Upper lobe of right lung (tissue), 1 donor: ENCODE data around the gene BPIFB6. TPM values are rescaled to one million over a fixed set of nuclear protein-coding genes. Genes with fewer than 3 reads are reported as not detected.

Source experiments
- ATAC-seq: fragments of 200-7000 bp; cut with Tn5 transposase; one replicate; pipeline ENCODE4 v1.9.1; 2020; ENCODE audit warnings: mild to moderate bottlenecking, moderate library complexity
- DNase-seq: peaks from one replicate; pipeline ENCODE4 v3.0.0-alpha.2; 2020
- H3K27ac ChIP-seq: fragments of 200-600 bp; one replicate; pipeline ENCODE4 v1.8.0; 2022
- H3K27me3 ChIP-seq: fragments of 200-600 bp; one replicate; pipeline ENCODE4 v1.8.0; 2022; ENCODE audit warnings: mild to moderate bottlenecking
- H3K36me3 ChIP-seq: fragments of 200-600 bp; one replicate; pipeline ENCODE4 v1.8.0; 2022
- H3K4me1 ChIP-seq: fragments of 200-600 bp; one replicate; pipeline ENCODE4 v1.8.0; 2022
- H3K4me3 ChIP-seq: fragments of 200-600 bp; one replicate; pipeline ENCODE4 v1.8.0; 2022; ENCODE audit warnings: mild to moderate bottlenecking
- H3K9me3 ChIP-seq: fragments of 200-600 bp; one replicate; pipeline ENCODE4 v1.8.0; 2022
- intact Hi-C: fragments of 100-400 bp; cut with DNase I; formaldehyde crosslinking; loops from one replicate; pipeline ENCODE4 v1.11.0; 2022
- total RNA-seq: library from RNA; stranded (reverse); fragmentation: NEBNext Ultra II Directional; extraction: Animal tissue kit (Norgen Biotek cat#: 25700); gene quantifications from one replicate; pipeline ENCODE4 v1.2.1, GENCODE V29; 2021
- TF ChIP-seq, protein P1 (sequence below): fragments of 200-600 bp; IDR thresholded peaks from one replicate; pipeline ENCODE4 v1.8.0; 2022; ENCODE audit warnings: antibody characterized with exemption
- donor health status: DM: no; HTN: yes; CAD: no; lungs with severe emphysema.

Gene BPIFB6
- total RNA-seq, 1 donor from 2014 or later = not detected

DNA sequence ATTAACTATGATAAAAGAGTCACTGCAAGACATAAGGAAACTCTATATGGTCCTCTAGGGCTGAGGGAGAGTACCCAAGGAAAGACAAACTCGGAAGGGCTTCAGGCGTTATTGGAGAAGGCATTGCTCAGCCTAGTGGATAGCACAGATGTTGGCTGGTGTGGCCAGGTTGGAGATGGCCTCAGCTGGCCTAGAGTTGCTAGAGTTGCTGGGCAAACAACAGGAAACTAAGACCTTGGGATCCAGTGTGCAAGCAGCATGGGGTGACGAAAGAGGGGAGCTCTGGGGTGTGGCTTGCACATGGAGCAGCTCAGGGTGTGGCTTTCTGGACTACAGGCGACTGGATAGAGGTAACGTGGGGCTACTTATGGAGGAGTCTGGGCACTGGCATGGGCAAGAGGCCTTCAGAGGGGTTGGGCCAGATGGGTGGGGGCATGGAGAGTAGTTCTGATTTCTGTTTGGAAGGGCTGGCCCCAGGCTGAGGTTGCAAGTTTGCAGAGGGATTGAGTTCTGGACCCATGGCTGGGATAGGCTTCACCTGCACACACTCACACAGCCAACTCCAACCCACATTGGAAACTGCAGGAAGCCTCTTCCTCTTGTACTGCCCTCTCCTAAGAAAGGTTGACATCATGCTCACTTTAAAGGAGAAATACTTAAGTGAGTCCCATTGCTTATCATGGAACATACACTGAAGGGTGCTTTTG lies 5.2 kb upstream of the BPIFB6 start:
- H3K36me3 ChIP-seq = no peaks in the 10 kb centered on the region
- no peak overlapping the region for H3K27ac ChIP-seq
- no peaks in the 10 kb centered on the region for H3K4me1 ChIP-seq
- intact Hi-C loops = no loop called here
- H3K27me3 ChIP-seq = no peaks in the 10 kb centered on the region
- no peak overlapping the region for H3K4me3 ChIP-seq
- ATAC-seq (no peak), DNase-seq (no peak)
- TF ChIP-seq, protein P1, sequence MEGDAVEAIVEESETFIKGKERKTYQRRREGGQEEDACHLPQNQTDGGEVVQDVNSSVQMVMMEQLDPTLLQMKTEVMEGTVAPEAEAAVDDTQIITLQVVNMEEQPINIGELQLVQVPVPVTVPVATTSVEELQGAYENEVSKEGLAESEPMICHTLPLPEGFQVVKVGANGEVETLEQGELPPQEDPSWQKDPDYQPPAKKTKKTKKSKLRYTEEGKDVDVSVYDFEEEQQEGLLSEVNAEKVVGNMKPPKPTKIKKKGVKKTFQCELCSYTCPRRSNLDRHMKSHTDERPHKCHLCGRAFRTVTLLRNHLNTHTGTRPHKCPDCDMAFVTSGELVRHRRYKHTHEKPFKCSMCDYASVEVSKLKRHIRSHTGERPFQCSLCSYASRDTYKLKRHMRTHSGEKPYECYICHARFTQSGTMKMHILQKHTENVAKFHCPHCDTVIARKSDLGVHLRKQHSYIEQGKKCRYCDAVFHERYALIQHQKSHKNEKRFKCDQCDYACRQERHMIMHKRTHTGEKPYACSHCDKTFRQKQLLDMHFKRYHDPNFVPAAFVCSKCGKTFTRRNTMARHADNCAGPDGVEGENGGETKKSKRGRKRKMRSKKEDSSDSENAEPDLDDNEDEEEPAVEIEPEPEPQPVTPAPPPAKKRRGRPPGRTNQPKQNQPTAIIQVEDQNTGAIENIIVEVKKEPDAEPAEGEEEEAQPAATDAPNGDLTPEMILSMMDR = no peak
- H3K9me3 ChIP-seq = no peaks in the 10 kb centered on the region

DNA sequence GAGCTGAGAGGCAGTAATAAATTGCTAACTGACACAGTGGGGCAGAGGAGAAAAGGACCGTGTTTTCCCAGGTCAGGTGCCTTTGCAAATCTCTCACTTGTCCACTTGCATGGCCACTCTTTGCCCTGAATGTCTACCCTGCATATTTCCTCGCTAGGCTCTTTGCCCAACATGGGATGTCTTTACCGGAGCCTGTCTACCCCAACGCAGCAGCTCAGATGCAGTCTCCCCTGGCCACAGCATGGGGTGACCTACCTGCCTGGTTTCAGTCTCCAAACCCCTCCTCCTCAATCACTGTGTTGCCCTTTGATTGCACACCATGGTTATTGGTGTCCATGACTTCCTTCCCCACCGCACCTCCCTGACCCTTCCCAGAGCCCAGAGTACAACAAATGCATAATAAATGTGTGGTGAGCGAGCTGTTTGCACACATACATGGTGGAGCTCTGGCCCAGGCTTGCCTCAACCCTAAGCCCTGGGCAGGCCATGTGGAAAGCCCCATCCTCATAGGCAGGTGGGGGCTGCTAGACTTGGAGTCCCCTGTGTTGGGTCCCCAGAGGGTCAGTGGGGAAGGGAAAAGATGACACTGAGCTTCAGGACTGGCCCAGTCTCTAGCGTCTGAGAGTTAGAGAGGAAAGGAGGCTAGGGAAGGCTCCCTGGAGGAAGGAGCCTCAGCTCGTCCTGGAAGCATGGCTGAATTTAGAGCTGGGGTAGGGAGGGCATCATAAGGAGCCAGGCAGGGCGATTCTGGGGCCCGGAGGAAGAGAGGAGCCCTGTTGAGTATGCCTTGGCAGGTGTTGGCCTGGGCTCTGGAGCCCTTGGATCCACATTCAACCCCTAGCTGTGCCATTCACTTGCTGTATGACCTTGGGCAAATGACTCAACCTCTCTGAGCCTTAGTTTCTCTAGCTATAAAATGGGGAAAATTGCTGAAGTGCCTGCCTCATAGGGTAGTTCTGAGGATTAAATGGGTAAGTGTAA lies 4.4 kb upstream of the BPIFB6 start:
- TF ChIP-seq, protein P1 = no peak
- no peaks in the 10 kb centered on the region for H3K9me3 ChIP-seq
- no peaks in the 10 kb centered on the region for H3K36me3 ChIP-seq
- H3K4me1 ChIP-seq = no peaks in the 10 kb centered on the region
- no peak overlapping the region for H3K4me3 ChIP-seq
- no peak for DNase-seq
- H3K27me3 ChIP-seq = no peaks in the 10 kb centered on the region
- H3K27ac ChIP-seq = no peak overlapping the region
- no peak for ATAC-seq
- intact Hi-C loops = no loop called here

DNA sequence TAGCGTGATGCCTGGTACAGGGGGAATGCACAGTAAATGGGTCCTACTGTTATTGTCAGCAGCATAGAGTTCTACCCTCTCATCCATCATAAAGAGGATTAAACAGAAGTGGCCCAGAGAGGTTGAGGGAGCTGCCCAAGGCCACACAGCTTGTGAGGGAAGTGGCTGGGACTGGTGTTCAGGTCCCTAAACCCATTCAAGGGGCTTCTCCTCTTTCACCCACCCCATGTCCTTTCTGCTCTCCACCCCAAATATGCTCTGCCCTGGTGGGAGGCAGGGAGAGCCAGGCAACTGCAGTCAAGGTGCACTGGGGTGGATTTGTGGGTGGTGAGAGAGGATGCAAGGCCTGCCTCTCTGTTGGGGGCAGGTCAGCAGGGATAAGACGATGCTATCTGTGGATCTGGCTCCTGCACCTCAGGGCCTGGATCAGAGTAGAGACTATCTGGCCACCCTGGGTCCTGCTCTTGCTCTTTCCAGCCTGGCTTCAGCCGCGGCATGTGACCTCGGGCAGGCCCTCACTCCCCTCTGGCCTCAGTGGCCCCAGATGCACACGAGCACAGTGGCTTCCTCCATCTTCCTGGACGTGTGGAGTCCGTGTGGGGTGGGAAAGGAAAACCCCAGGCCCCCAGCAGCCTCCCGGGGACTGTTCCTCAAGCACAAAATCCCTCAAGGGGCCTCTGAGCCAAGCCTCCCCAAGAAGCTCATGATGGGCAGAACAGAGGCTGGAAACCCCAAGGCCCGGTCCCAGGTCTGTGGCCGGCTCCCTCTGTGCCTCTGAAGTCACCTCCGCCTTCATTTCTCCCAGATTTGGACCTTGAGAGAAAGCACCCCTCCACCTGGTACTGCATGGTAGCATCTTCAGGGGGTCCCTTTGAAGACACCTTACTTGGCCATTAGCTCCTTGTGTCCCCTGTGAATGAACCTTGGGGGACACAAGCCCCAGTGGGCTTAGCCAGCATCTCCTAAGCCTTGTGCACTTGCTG lies 3.4 kb upstream of the BPIFB6 start:
- TF ChIP-seq, protein P1 = no peak
- no peak overlapping the region for H3K4me3 ChIP-seq
- no peaks in the 10 kb centered on the region for H3K9me3 ChIP-seq

DNA sequence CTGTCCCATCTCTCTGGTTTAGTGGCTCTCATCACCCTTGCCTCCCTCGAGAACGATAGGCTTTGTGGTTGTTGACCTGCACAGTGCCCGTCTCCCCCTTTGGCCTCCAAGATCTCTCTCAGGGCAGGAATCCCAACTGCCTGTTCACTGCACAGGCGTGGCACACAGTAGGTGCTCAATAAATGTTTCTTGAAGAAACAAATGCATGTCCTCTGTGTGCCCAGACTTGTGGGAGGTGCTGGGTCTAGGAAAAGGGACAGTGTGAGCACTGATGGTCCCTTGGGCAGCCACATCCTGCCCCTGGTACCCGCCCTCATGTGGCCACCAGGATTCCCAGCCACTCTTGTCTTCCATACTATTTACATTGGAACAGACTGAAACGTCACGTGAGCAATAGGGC lies 2.6 kb upstream of the BPIFB6 start:
- H3K4me1 ChIP-seq = no peaks in the 10 kb centered on the region
- TF ChIP-seq, protein P1 = no peak
- no peak overlapping the region for H3K27ac ChIP-seq
- no peak overlapping the region for H3K4me3 ChIP-seq
- intact Hi-C loops = no loop called here
- ATAC-seq (no peak), DNase-seq (no peak)
- no peaks in the 10 kb centered on the region for H3K36me3 ChIP-seq
- H3K9me3 ChIP-seq = no peaks in the 10 kb centered on the region
- no peaks in the 10 kb centered on the region for H3K27me3 ChIP-seq

More for the DNA sequence above, 3.4 kb upstream of the BPIFB6 start:
- no peaks in the 10 kb centered on the region for H3K36me3 ChIP-seq
- no peaks in the 10 kb centered on the region for H3K27me3 ChIP-seq
- ATAC-seq (no peak), DNase-seq (no peak)
- intact Hi-C loops = no loop called here
- no peak overlapping the region for H3K27ac ChIP-seq
- H3K4me1 ChIP-seq = no peaks in the 10 kb centered on the region

DNA sequence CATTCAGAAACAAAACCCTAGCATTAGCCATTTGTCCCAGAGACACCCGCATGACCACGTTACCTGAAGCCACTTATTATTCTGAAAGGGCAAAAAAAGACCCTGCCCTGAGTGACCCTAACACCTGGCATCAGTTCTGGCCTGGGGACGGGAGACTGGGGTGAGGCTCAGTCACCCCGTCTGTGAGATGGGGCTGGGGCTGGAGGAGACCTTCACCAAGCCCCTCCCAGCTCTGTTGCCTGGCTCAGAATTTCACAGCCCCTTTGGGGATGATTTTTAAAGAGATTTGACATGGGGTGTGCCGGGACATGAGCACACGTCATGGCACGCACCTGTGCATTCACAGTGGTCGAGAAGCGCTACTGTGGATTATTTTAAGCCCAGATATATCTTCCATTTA lies 1.4 kb upstream of the BPIFB6 start:
- Histone ChIP-seq H3K4me3 (no peak overlapping the region), H3K27ac (no peak overlapping the region), H3K27me3 (no peaks in the 10 kb centered on the region), H3K4me1 (no peaks in the 10 kb centered on the region), H3K9me3 (no peaks in the 10 kb centered on the region), H3K36me3 (no peaks in the 10 kb centered on the region)
- intact Hi-C loops = no loop called here
- ATAC-seq (no peak), DNase-seq (no peak)
- TF ChIP-seq, protein P1 = no peak
